Measurements from ENCODE around the gene CHN2.

GRCh38 chr7:29214056-29214455, 19.5 kb downstream of the CHN2 start:
- no peak for TF ChIP-seq REST (IDR thresholded peaks at IDR 0.05; ENCODE audit: borderline replicate concordance)
- no peak for TF ChIP-seq CTCF (IDR thresholded peaks at IDR 0.05; ENCODE audit: poor library complexity, severe bottlenecking)
- no peak for TF ChIP-seq EZH2 (IDR thresholded peaks at IDR 0.05; ENCODE audit: borderline replicate concordance, insufficient read depth, low read length, poor library complexity, severe bottlenecking)
- no peak for TF ChIP-seq EP300 (conservative IDR thresholded peaks at IDR 0.05; ENCODE audit: poor library complexity, severe bottlenecking)
- no peak for TF ChIP-seq POLR2AphosphoS5 (IDR thresholded peaks at IDR 0.05)
- no peak for TF ChIP-seq RAD21 (conservative IDR thresholded peaks at IDR 0.05)
- TF ChIP-seq TAF1 (IDR thresholded peaks at IDR 0.05; ENCODE audit: low read depth), result no peak
- TF ChIP-seq SMC3 (conservative IDR thresholded peaks at IDR 0.05; ENCODE audit: poor library complexity), result no peak
